K562 (cell line): Measurements from ENCODE around the gene F2RL1.

ENCODE experiments used
- HDAC6 ChIP-seq: IDR thresholded peaks from 2 replicates; pipeline ENCODE4 v1.6.1; 2012; ENCODE audit warnings: low read depth, mild to moderate bottlenecking, control low read depth, inconsistent platforms, low read length, moderate library complexity
- TF ChIP-seq, protein P1 (sequence below), 3 experiments: IDR thresholded peaks in 2 of 3; conservative IDR thresholded peaks in 1 of 3; 2 replicates each; pipeline ENCODE4 v1.5.1; 2011 to 2012; ENCODE audit warnings: low read length in 3 of 3, mild to moderate bottlenecking in 3 of 3, control low read depth in 2 of 3, improper control_type of control experiment in 1 of 3, inconsistent platforms in 1 of 3, low read depth in 1 of 3, mixed read lengths in 1 of 3, moderate library complexity in 1 of 3; ENCODE audit not compliant: insufficient read depth in 2 of 3

DNA sequence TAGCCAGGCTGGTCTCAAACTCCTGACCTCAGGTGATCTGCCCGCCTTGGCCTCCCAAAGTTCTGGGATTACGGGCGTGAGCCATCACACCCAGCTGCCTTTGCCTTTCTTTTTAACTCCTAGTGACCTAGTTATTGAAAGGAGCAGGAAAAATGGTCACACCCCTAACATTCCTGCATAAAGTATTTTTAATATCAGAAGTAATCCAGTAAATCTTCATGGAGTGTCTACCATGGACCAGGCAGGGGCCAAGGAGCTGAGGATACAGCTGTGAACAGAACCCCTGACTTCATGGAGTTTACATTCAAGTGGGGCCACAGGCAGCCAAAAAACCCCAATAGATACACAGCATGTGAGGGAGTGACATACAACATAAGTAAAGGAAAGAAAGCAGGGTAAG lies 18.3 kb upstream of the F2RL1 start:
- TF ChIP-seq, protein P1, sequence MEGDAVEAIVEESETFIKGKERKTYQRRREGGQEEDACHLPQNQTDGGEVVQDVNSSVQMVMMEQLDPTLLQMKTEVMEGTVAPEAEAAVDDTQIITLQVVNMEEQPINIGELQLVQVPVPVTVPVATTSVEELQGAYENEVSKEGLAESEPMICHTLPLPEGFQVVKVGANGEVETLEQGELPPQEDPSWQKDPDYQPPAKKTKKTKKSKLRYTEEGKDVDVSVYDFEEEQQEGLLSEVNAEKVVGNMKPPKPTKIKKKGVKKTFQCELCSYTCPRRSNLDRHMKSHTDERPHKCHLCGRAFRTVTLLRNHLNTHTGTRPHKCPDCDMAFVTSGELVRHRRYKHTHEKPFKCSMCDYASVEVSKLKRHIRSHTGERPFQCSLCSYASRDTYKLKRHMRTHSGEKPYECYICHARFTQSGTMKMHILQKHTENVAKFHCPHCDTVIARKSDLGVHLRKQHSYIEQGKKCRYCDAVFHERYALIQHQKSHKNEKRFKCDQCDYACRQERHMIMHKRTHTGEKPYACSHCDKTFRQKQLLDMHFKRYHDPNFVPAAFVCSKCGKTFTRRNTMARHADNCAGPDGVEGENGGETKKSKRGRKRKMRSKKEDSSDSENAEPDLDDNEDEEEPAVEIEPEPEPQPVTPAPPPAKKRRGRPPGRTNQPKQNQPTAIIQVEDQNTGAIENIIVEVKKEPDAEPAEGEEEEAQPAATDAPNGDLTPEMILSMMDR (IDR thresholded peaks at IDR 0.05 in 2 of 3, conservative IDR thresholded peaks at IDR 0.05 in 1 of 3; ENCODE audit: insufficient read depth in 2 of 3, low read depth in 1 of 3, low read length in 3 of 3) = no peak
- TF ChIP-seq HDAC6 = no peak
